ENCODE data around the gene KCNQ1OT1.

- TF ChIP-seq, protein P1, sequence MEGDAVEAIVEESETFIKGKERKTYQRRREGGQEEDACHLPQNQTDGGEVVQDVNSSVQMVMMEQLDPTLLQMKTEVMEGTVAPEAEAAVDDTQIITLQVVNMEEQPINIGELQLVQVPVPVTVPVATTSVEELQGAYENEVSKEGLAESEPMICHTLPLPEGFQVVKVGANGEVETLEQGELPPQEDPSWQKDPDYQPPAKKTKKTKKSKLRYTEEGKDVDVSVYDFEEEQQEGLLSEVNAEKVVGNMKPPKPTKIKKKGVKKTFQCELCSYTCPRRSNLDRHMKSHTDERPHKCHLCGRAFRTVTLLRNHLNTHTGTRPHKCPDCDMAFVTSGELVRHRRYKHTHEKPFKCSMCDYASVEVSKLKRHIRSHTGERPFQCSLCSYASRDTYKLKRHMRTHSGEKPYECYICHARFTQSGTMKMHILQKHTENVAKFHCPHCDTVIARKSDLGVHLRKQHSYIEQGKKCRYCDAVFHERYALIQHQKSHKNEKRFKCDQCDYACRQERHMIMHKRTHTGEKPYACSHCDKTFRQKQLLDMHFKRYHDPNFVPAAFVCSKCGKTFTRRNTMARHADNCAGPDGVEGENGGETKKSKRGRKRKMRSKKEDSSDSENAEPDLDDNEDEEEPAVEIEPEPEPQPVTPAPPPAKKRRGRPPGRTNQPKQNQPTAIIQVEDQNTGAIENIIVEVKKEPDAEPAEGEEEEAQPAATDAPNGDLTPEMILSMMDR (IDR thresholded peaks at IDR 0.05) = no peak
- TF ChIP-seq EZH2phosphoT487 (IDR thresholded peaks at IDR 0.05) = no peak
These were observed 107.0 kb downstream of the KCNQ1OT1 start for GRCh38 chr11:2592559-2593392.
